IMR-90 (cell line): ENCODE measurements around the gene ATP5PB. TPM values are rescaled to one million over a fixed set of nuclear protein-coding genes. Genes with fewer than 3 reads are reported as not detected.

Source experiments
- ATAC-seq: fragments of 200-7000 bp; cut with Tn5 transposase; 2 replicates; pipeline ENCODE4 v1.9.1; 2020; ENCODE audit warnings: low read depth, mild to moderate bottlenecking, moderate library complexity
- BruUV-seq: library from RNA; stranded (reverse); fragments of 400-500 nt; replicated peaks from 2 replicates; lab custom pipeline; 2021; lab: Mats Ljungman, UMichigan
- CTCF ChIA-PET: fragments of 300-600 bp; formaldehyde crosslinking; extraction: SDS; loops from one replicate; lab custom pipeline; 2021; ENCODE audit warnings: antibody characterized with exemption; lab: Yijun Ruan, JAX
- POLR2A ChIA-PET: fragments of 300-600 bp; sonication (Branson Sonifier 250); formaldehyde crosslinking; loops from one replicate; lab custom pipeline; 2022; ENCODE audit warnings: antibody characterized with exemption; ENCODE audit not compliant: unreplicated experiment; lab: Charles Lee
- DNase-seq: peaks from one replicate; pipeline ENCODE4 v3.0.0; 2013
- H2AFZ ChIP-seq: replicated peaks from 2 replicates; pipeline ENCODE3; 2013; ENCODE audit warnings: low read length, mild to moderate bottlenecking; ENCODE audit not compliant: poor library complexity
- H2AK5ac ChIP-seq: 2 replicates; pipeline ENCODE4 v1.6.1; 2013; ENCODE audit warnings: low read depth, low read length, inconsistent platforms
- H2AK9ac ChIP-seq: replicated peaks from 2 replicates; pipeline ENCODE3; 2013; ENCODE audit warnings: mild to moderate bottlenecking, low read depth, low read length, moderate library complexity; ENCODE audit not compliant: poor library complexity
- H2BK120ac ChIP-seq: 2 replicates; pipeline ENCODE4 v1.6.1; 2013; ENCODE audit warnings: low read depth, low read length, inconsistent platforms
- H2BK15ac ChIP-seq: 3 replicates; pipeline ENCODE4 v1.6.1; 2013; ENCODE audit warnings: low read depth, low read length, inconsistent platforms
- H2BK20ac ChIP-seq: 2 replicates; pipeline ENCODE4 v1.6.1; 2013; ENCODE audit warnings: low read depth, mild to moderate bottlenecking, inconsistent platforms, low read length, moderate library complexity
- H2BK5ac ChIP-seq: 2 replicates; pipeline ENCODE4 v1.6.1; 2013; ENCODE audit warnings: mild to moderate bottlenecking, low read depth, low read length, inconsistent platforms; ENCODE audit not compliant: poor library complexity, severe bottlenecking
- H3K14ac ChIP-seq: replicated peaks from 2 replicates; pipeline ENCODE4 v1.6.1; 2013; ENCODE audit warnings: low read depth, low read length, inconsistent platforms
- H3K18ac ChIP-seq: 2 replicates; pipeline ENCODE4 v1.6.1; 2013; ENCODE audit warnings: low read depth, low read length, control low read depth
- H3K23ac ChIP-seq: 2 replicates; pipeline ENCODE4 v1.6.1; 2013; ENCODE audit warnings: low read depth, low read length, inconsistent platforms
- H3K27ac ChIP-seq: 2 replicates; pipeline ENCODE4 v1.5.1; 2013; ENCODE audit warnings: mild to moderate bottlenecking, control low read depth, low read length; ENCODE audit not compliant: insufficient read depth
- H3K27me3 ChIP-seq: 2 replicates; pipeline ENCODE4 v1.6.1; 2013; ENCODE audit warnings: low read length; ENCODE audit not compliant: control insufficient read depth, insufficient read depth
- H3K36me3 ChIP-seq: 2 replicates; pipeline ENCODE4 v1.6.1; 2013; ENCODE audit warnings: low read length, mixed read lengths; ENCODE audit not compliant: control insufficient read depth, insufficient read depth
- H3K4ac ChIP-seq: 2 replicates; pipeline ENCODE4 v1.6.1; 2013; ENCODE audit warnings: low read depth, low read length, inconsistent platforms
- H3K4me1 ChIP-seq: 2 replicates; pipeline ENCODE4 v1.6.1; 2013; ENCODE audit warnings: low read length, mixed read lengths; ENCODE audit not compliant: control insufficient read depth, insufficient read depth
- H3K4me2 ChIP-seq: 2 replicates; pipeline ENCODE4 v1.6.1; 2013; ENCODE audit warnings: low read depth, mild to moderate bottlenecking, control low read depth, low read length, moderate library complexity
- H3K4me3 ChIP-seq: 2 replicates; pipeline ENCODE4 v1.5.1; 2013; ENCODE audit warnings: low read depth, mild to moderate bottlenecking, control low read depth, low read length, moderate library complexity; ENCODE audit not compliant: insufficient read depth
- H3K56ac ChIP-seq: 2 replicates; pipeline ENCODE4 v1.6.1; 2013; ENCODE audit warnings: low read length, inconsistent platforms; ENCODE audit not compliant: insufficient read depth; ENCODE audit errors: extremely low read depth
- H3K79me1 ChIP-seq, 2 experiments: 2 replicates each; pipeline ENCODE4 v1.6.1; 2013; ENCODE audit warnings: low read length in 2 of 2, inconsistent platforms in 1 of 2, low read depth in 1 of 2
- H3K9ac ChIP-seq: 2 replicates; pipeline ENCODE4 v1.6.1; 2013; ENCODE audit warnings: low read depth, low read length, control low read depth
- H3K9me1 ChIP-seq: 2 replicates; pipeline ENCODE4 v1.6.1; 2013; ENCODE audit warnings: low read length, inconsistent platforms; ENCODE audit not compliant: insufficient read depth
- H3K9me3 ChIP-seq: 2 replicates; pipeline ENCODE4 v1.6.1; 2013; ENCODE audit warnings: low read length; ENCODE audit not compliant: control insufficient read depth, insufficient read depth
- H4K20me1 ChIP-seq: 2 replicates; pipeline ENCODE4 v1.6.1; 2013; ENCODE audit warnings: low read length, inconsistent platforms; ENCODE audit not compliant: insufficient read depth
- H4K5ac ChIP-seq: 2 replicates; pipeline ENCODE4 v1.6.1; 2013; ENCODE audit warnings: mild to moderate bottlenecking, low read depth, low read length, control low read depth
- H4K8ac ChIP-seq, 2 experiments: 2 replicates each; pipeline ENCODE4 v1.6.1; 2013; ENCODE audit warnings: low read depth in 2 of 2, low read length in 2 of 2, control low read depth in 1 of 2, inconsistent platforms in 1 of 2
- H4K91ac ChIP-seq: 2 replicates; pipeline ENCODE4 v1.6.1; 2013; ENCODE audit warnings: low read depth, low read length, inconsistent platforms; ENCODE audit not compliant: insufficient read depth
- RAD21 ChIP-seq: IDR thresholded peaks from 2 replicates; pipeline ENCODE4 v1.6.1; 2012; ENCODE audit warnings: low read length, improper control_type of control experiment
- RCOR1 ChIP-seq: IDR thresholded peaks from 2 replicates; pipeline ENCODE4 v1.6.1; 2012; ENCODE audit warnings: mild to moderate bottlenecking, low read length, improper control_type of control experiment; ENCODE audit not compliant: insufficient replicate concordance
- dilution Hi-C: fragments of 300-500 bp; cut with HindIII; formaldehyde crosslinking; loops from one replicate; pipeline ENCODE4 v1.14.3; 2018; ENCODE audit warnings: low sequenced_read_pairs; ENCODE audit not compliant: unreplicated experiment
- in situ Hi-C: fragments of 300-500 bp; cut with MboI; formaldehyde crosslinking; loops from 3 replicates; pipeline ENCODE4 v1.14.3; 2019; ENCODE audit warnings: low sequenced_read_pairs, inconsistent platforms, mixed read lengths
- intact Hi-C: fragments of 100-400 bp; cut with micrococcal nuclease; formaldehyde crosslinking; loops from 2 replicates; pipeline ENCODE4 v1.10.0; 2022
- polyA plus RNA-seq, 3 experiments: library from polyadenylated mRNA; depleted of rRNA; stranded (reverse); fragments of >200 nt; gene quantifications; 2 replicates each; pipeline ENCODE4 v1.2.3, GENCODE V29; 2012; ENCODE audit warnings: low replicate concordance in 1 of 3
- total RNA-seq: library from RNA; depleted of rRNA; stranded (reverse); fragments of >200 nt; gene quantifications from 2 replicates; pipeline ENCODE4 v1.2.3, GENCODE V29; 2012

ATP5PB gene
- total and polyA plus RNA-seq, 2 of the 4 experiments (the other 2 are of a cell fraction) = 234 to 301 TPM

DNA sequence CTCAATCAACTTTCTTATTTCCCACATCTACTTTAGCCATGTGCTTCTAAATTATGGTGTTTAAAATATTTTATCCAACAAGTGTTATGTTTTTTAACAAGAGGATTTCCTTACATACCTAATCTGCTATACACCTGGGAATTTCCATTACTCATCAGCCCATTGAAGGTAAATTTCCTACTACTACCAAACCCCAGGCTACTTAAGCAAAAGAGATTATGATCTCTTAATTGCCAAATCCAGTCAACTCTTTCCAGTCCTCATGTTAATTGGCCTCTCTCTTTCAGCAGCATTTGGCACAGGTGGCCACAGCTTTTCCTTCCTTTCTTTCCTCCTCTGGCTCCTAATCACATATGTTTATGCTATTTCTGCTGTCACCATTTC, 19.4 kb downstream of the ATP5PB start:
- Histone ChIP-seq H3K27ac (no peak overlapping the region), H2AK9ac (no peak overlapping the region), H3K23ac (no peak overlapping the region), H2BK15ac (no peak overlapping the region), H2AFZ (no peak overlapping the region), H3K4ac (no peak overlapping the region), H3K9ac (no peak overlapping the region), H3K56ac (no peak overlapping the region), H4K5ac (no peak overlapping the region), H2BK20ac (no peak overlapping the region), H2AK5ac (no peak overlapping the region), H4K8ac (no peak overlapping the region), H4K91ac (no peak overlapping the region), H3K36me3 (peaks cover 11% of the 10 kb centered on the region), H3K27me3 (no peaks in the 10 kb centered on the region), H3K18ac (no peak overlapping the region), H3K4me1 (no peaks in the 10 kb centered on the region), H3K14ac (no peak overlapping the region), H3K79me1 (no peaks in the 10 kb centered on the region), H3K4me2 (no peak overlapping the region), H3K9me3 (no peaks in the 10 kb centered on the region), H2BK120ac (no peak overlapping the region), H3K9me1 (no peaks in the 10 kb centered on the region), H3K4me3 (no peak overlapping the region), H2BK5ac (no peak overlapping the region), H4K20me1 (no peaks in the 10 kb centered on the region)
- dilution Hi-C loops = loop anchor here (25.0 kb wide), 1 partner anchor 294 kb away; the partner anchor contains the start of gene DDX20
- DNase-seq (no peak), ATAC-seq (no peak)
- ChIA-PET POLR2A (no interaction called here), CTCF (interaction anchor here (0.6 kb wide), 1 partner anchor 335 kb away, joined by 4 read pairs; no protein-coding TSS in a partner anchor)
- intact Hi-C loops = no loop called here
- TF ChIP-seq RAD21 = no peak
- no peak for TF ChIP-seq RCOR1
- in situ Hi-C loops = no loop called here
- no TSS peak for BruUV-seq
